Neuron (in vitro differentiated cells): ENCODE results near the gene NTSR2.

Experiments used
- H2AFZ ChIP-seq: one replicate; pipeline ENCODE4 v1.6.1; 2013; ENCODE audit warnings: low read depth, mild to moderate bottlenecking, inconsistent platforms, low read length, moderate library complexity
- H3K27me3 ChIP-seq: one replicate; pipeline ENCODE4 v1.6.1; 2013; ENCODE audit warnings: low read length; ENCODE audit not compliant: insufficient read depth
- H3K36me3 ChIP-seq: one replicate; pipeline ENCODE4 v1.6.1; 2013; ENCODE audit warnings: low read length; ENCODE audit not compliant: insufficient read depth
- H3K4me1 ChIP-seq: one replicate; pipeline ENCODE4 v1.6.1; 2013; ENCODE audit warnings: low read length; ENCODE audit not compliant: insufficient read depth
- H3K4me3 ChIP-seq: 2 replicates; pipeline ENCODE4 v1.5.1; 2013; ENCODE audit warnings: mild to moderate bottlenecking, low read length, moderate library complexity
- H3K9me3 ChIP-seq: one replicate; pipeline ENCODE4 v1.6.1; 2013; ENCODE audit warnings: low read length

NTSR2 gene

GRCh38 chr2:11655495-11655894 lies 14.5 kb downstream of the NTSR2 start:
- H3K4me1 ChIP-seq, result no peaks in the 10 kb centered on the region
- H3K4me3 ChIP-seq, result no peak overlapping the region
- H3K36me3 ChIP-seq, result no peaks in the 10 kb centered on the region
- no peaks in the 10 kb centered on the region for H3K9me3 ChIP-seq
- no peaks in the 10 kb centered on the region for H3K27me3 ChIP-seq
- no peak overlapping the region for H2AFZ ChIP-seq

- no peak overlapping the region for H3K4me3 ChIP-seq
- no peaks in the 10 kb centered on the region for H3K9me3 ChIP-seq
- H3K36me3 ChIP-seq, result no peaks in the 10 kb centered on the region
- no peaks in the 10 kb centered on the region for H3K4me1 ChIP-seq
- no peaks in the 10 kb centered on the region for H3K27me3 ChIP-seq
- H2AFZ ChIP-seq, result no peak overlapping the region
These were observed 17.4 kb downstream of the NTSR2 start for GRCh38 chr2:11652553-11652952.

- Histone ChIP-seq H3K36me3 (no peaks in the 10 kb centered on the region), H3K9me3 (no peaks in the 10 kb centered on the region), H2AFZ (no peak overlapping the region), H3K4me1 (no peaks in the 10 kb centered on the region), H3K4me3 (no peak overlapping the region), H3K27me3 (no peaks in the 10 kb centered on the region)
These were observed 18.0 kb downstream of the NTSR2 start for GRCh38 chr2:11651856-11652548.

- Histone ChIP-seq H3K4me3 (no peak overlapping the region), H3K4me1 (no peaks in the 10 kb centered on the region), H3K36me3 (peaks cover 5% of the 10 kb centered on the region), H3K27me3 (no peaks in the 10 kb centered on the region), H3K9me3 (no peaks in the 10 kb centered on the region), H2AFZ (no peak overlapping the region)
These were observed 20.9 kb downstream of the NTSR2 start for GRCh38 chr2:11649093-11649492.

GRCh38 chr2:11647834-11648600 lies 22.0 kb downstream of the NTSR2 start:
- H3K9me3 ChIP-seq, result peaks cover 2% of the 10 kb centered on the region
- H2AFZ ChIP-seq, result no peak overlapping the region
- H3K4me3 ChIP-seq, result no peak overlapping the region
- no peaks in the 10 kb centered on the region for H3K27me3 ChIP-seq
- no peaks in the 10 kb centered on the region for H3K4me1 ChIP-seq
- H3K36me3 ChIP-seq, result peaks cover 15% of the 10 kb centered on the region

GRCh38 chr2:11646530-11646929 lies 23.5 kb downstream of the NTSR2 start:
- H3K4me1 ChIP-seq, result no peaks in the 10 kb centered on the region
- peaks cover 25% of the 10 kb centered on the region for H3K36me3 ChIP-seq
- H3K4me3 ChIP-seq, result no peak overlapping the region
- no peaks in the 10 kb centered on the region for H3K27me3 ChIP-seq
- peaks cover 2% of the 10 kb centered on the region for H3K9me3 ChIP-seq
- H2AFZ ChIP-seq, result no peak overlapping the region

GRCh38 chr2:11644293-11644692 lies 25.7 kb downstream of the NTSR2 start:
- Histone ChIP-seq H3K27me3 (no peaks in the 10 kb centered on the region), H3K9me3 (peaks cover 2% of the 10 kb centered on the region), H3K4me1 (no peaks in the 10 kb centered on the region), H3K4me3 (no peak overlapping the region), H3K36me3 (peaks cover 45% of the 10 kb centered on the region), H2AFZ (no peak overlapping the region)

GRCh38 chr2:11642972-11643371 lies 27.0 kb downstream of the NTSR2 start:
- H3K4me1 ChIP-seq, result no peaks in the 10 kb centered on the region
- H3K9me3 ChIP-seq, result peaks cover 2% of the 10 kb centered on the region
- no peaks in the 10 kb centered on the region for H3K27me3 ChIP-seq
- H2AFZ ChIP-seq, result no peak overlapping the region
- no peak overlapping the region for H3K4me3 ChIP-seq
- H3K36me3 ChIP-seq, result peaks cover 52% of the 10 kb centered on the region

- Histone ChIP-seq H3K36me3 (peaks cover 74% of the 10 kb centered on the region), H3K9me3 (peaks cover 2% of the 10 kb centered on the region), H3K4me1 (no peaks in the 10 kb centered on the region), H3K4me3 (no peak overlapping the region), H3K27me3 (no peaks in the 10 kb centered on the region), H2AFZ (no peak overlapping the region)
These were observed 29.9 kb downstream of the NTSR2 start for GRCh38 chr2:11640132-11640531.

- Histone ChIP-seq H3K4me3 (no peak overlapping the region), H3K27me3 (no peaks in the 10 kb centered on the region), H2AFZ (no peak overlapping the region), H3K36me3 (peaks cover 80% of the 10 kb centered on the region), H3K4me1 (no peaks in the 10 kb centered on the region), H3K9me3 (peaks cover 2% of the 10 kb centered on the region)
These were observed 30.5 kb downstream of the NTSR2 start for GRCh38 chr2:11639503-11639902.

GRCh38 chr2:11637546-11637945 lies 32.4 kb downstream of the NTSR2 start:
- Histone ChIP-seq H3K27me3 (no peaks in the 10 kb centered on the region), H2AFZ (no peak overlapping the region), H3K4me3 (no peak overlapping the region), H3K4me1 (no peaks in the 10 kb centered on the region), H3K36me3 (peaks cover 77% of the 10 kb centered on the region), H3K9me3 (no peaks in the 10 kb centered on the region)

- no peak overlapping the region for H2AFZ ChIP-seq
- H3K4me3 ChIP-seq, result no peak overlapping the region
- H3K36me3 ChIP-seq, result peaks cover 80% of the 10 kb centered on the region
- H3K4me1 ChIP-seq, result no peaks in the 10 kb centered on the region
- H3K27me3 ChIP-seq, result no peaks in the 10 kb centered on the region
- no peaks in the 10 kb centered on the region for H3K9me3 ChIP-seq
These were observed 33.3 kb downstream of the NTSR2 start for GRCh38 chr2:11636593-11637295.

GRCh38 chr2:11635141-11635540 lies 34.9 kb downstream of the NTSR2 start:
- Histone ChIP-seq H3K4me3 (no peak overlapping the region), H3K36me3 (peaks cover 83% of the 10 kb centered on the region)

More at GRCh38 chr2:11635141-11635540, 34.9 kb downstream of the NTSR2 start:
- Histone ChIP-seq H3K9me3 (no peaks in the 10 kb centered on the region), H3K27me3 (no peaks in the 10 kb centered on the region), H2AFZ (no peak overlapping the region), H3K4me1 (no peaks in the 10 kb centered on the region)
